NT2/D1 (cell line): ENCODE measurements around the gene ZNF43.

Experiments used
- SUZ12 ChIP-seq: IDR thresholded peaks from 2 replicates; pipeline ENCODE4 v1.6.1; 2011; ENCODE audit not compliant: insufficient read length, insufficient read depth; ENCODE audit errors: extremely low read depth
- YY1 ChIP-seq: IDR thresholded peaks from 2 replicates; pipeline ENCODE4 v1.6.1; 2011; ENCODE audit not compliant: insufficient read length, insufficient read depth

GRCh38 chr19:21765151-21765550, 70.8 kb downstream of the ZNF43 start:
- TF ChIP-seq YY1: no peak
- no peak for TF ChIP-seq SUZ12
